Keratinocyte (primary cell): ENCODE results near the gene CLDN22.

Experiments
- CTCF ChIP-seq, 3 experiments: IDR thresholded peaks in 1 of 3; conservative IDR thresholded peaks in 1 of 3; optimal IDR thresholded peaks in 1 of 3; 2 replicates in 2 of 3; 3 replicates in 1 of 3; pipeline versions ENCODE3 to v1.5.1; 2011; ENCODE audit warnings: low read length in 3 of 3, mild to moderate bottlenecking in 3 of 3, moderate library complexity in 2 of 3, control low read depth in 1 of 3, inconsistent platforms in 1 of 3; ENCODE audit not compliant: insufficient read depth in 2 of 3; ENCODE audit errors: extremely low read depth in 1 of 3
- EZH2 ChIP-seq: IDR thresholded peaks from one replicate; pipeline ENCODE4 v1.6.1; 2012; ENCODE audit warnings: inconsistent platforms, mild to moderate bottlenecking, low read length, moderate library complexity

GRCh38 chr4:183285886-183286285 is 34.2 kb downstream of the CLDN22 start:
- TF ChIP-seq CTCF (optimal IDR thresholded peaks at IDR 0.05 in 1 of 3, IDR thresholded peaks at IDR 0.05 in 1 of 3, conservative IDR thresholded peaks at IDR 0.05 in 1 of 3; ENCODE audit: extremely low read depth in 1 of 3, insufficient read depth in 2 of 3, low read length in 3 of 3) (no peak), EZH2 (no peak)
